Right ventricle myocardium inferior (tissue), 1 donor: ENCODE measurements around the gene ATG4D. TPM values are rescaled to one million over a fixed set of nuclear protein-coding genes. Genes with fewer than 3 reads are reported as not detected.

Experiments used
- ATAC-seq: fragments of 200-7000 bp; cut with Tn5 transposase; one replicate; pipeline ENCODE4 v1.9.1; 2020; ENCODE audit warnings: mild to moderate bottlenecking, moderate library complexity
- DNase-seq: peaks from one replicate; pipeline ENCODE4 v3.0.0; 2021; ENCODE audit errors: missing footprints
- intact Hi-C: fragments of 100-400 bp; cut with DNase I; formaldehyde crosslinking; loops from one replicate; pipeline ENCODE4 v1.11.0; 2022
- microRNA-seq: library from miRNA; unstranded; fragments of <30 nt; microRNA quantifications from one replicate; pipeline ENCODE4 v1.2.0, GENCODE V29; 2020
- total RNA-seq: library from RNA; stranded (reverse); fragmentation: NEBNext Ultra II Directional; extraction: Animal tissue kit (Norgen Biotek cat#: 25700); gene quantifications from one replicate; pipeline ENCODE4 v1.2.1, GENCODE V29; 2021
- donor health status: DM: no; HTN: yes; CAD: no; lungs with severe emphysema.

The ATG4D gene
- total RNA-seq, 1 donor from 2014 or later, result 47.6 TPM

GRCh38 chr19:10593820-10594637 lies 50.3 kb downstream of the ATG4D start:
- ATAC-seq, result peak; percentile 80
- no peak for DNase-seq
- intact Hi-C loops, result no loop called here

- no peak for DNase-seq
- intact Hi-C loops, result no loop called here
- no peak for ATAC-seq
Observed at GRCh38 chr19:10600149-10600548, 56.4 kb downstream of the ATG4D start.

- intact Hi-C loops, result no loop called here
- no peak for ATAC-seq
Observed at GRCh38 chr19:10601999-10602329, 58.3 kb downstream of the ATG4D start.

GRCh38 chr19:10602330-10603083 lies 58.8 kb downstream of the ATG4D start:
- peak; percentile 99 for ATAC-seq
- intact Hi-C loops, result no loop called here
- peak; percentile 93 for DNase-seq

More at GRCh38 chr19:10601999-10602329, 58.3 kb downstream of the ATG4D start:
- DNase-seq, result no peak

Small RNA genes lying within 50 kb of the gene (microRNA-seq; reads per million reads assigned to microRNA genes)
- not detected for gene MIR1238

Other genes with a start within 250 kb of the ATG4D start
- gene ZGLP1, start 234.1 kb upstream of the ATG4D start, total RNA-seq, result 0.65 TPM
- gene FDX2, start 227.9 kb upstream of the ATG4D start, total RNA-seq, result 20.1 TPM
- gene RAVER1, start 210.4 kb upstream of the ATG4D start, total RNA-seq, result 10.1 TPM
- 36.7 TPM for gene ICAM3, start 204.3 kb upstream of the ATG4D start, total RNA-seq
- 67.1 TPM for gene TYK2, start 163.3 kb upstream of the ATG4D start, total RNA-seq
- gene CDC37, start 140.4 kb upstream of the ATG4D start, total RNA-seq, result 155 TPM
- 37.0 TPM for gene PDE4A, start 123.4 kb upstream of the ATG4D start, total RNA-seq
- 82.8 TPM for gene KEAP1, start 40.5 kb upstream of the ATG4D start, total RNA-seq
- 0.27 TPM for gene S1PR5, start 26.5 kb upstream of the ATG4D start, total RNA-seq
- gene KRI1, start 22.1 kb downstream of the ATG4D start, total RNA-seq, result 10.8 TPM
- 9.9 TPM for gene CDKN2D, start 25.1 kb downstream of the ATG4D start, total RNA-seq
- not detected for gene AP1M2, start 43.4 kb downstream of the ATG4D start, total RNA-seq
- gene SLC44A2, start 81.6 kb downstream of the ATG4D start, total RNA-seq, result 71.4 TPM
- 101 TPM for gene ILF3, start 110.4 kb downstream of the ATG4D start, total RNA-seq
- gene QTRT1, start 157.5 kb downstream of the ATG4D start, total RNA-seq, result 28.0 TPM
- gene DNM2, start 174.2 kb downstream of the ATG4D start, total RNA-seq, result 177 TPM